GM13976 (cell line): ENCODE measurements around the gene JAZF1.
A peak's percentile ranks its signal among the peaks of the same experiment; 100 is the strongest.

Experiments
- DNase-seq: peaks from one replicate; pipeline ENCODE4 v3.0.0; 2012; ENCODE audit warnings: low spot score
- CTCF ChIP-seq: IDR thresholded peaks from 2 replicates; pipeline ENCODE4 v1.5.1; 2012; ENCODE audit warnings: borderline replicate concordance, mild to moderate bottlenecking; ENCODE audit not compliant: insufficient read depth; ENCODE audit errors: extremely low read depth, missing control alignments, control extremely low read depth
- in situ Hi-C: fragments of 300-500 bp; cut with MboI; formaldehyde crosslinking; loops from one replicate; pipeline ENCODE4 v1.12.0; 2022; ENCODE audit warnings: low sequenced_read_pairs, mixed read lengths, inconsistent platforms; ENCODE audit not compliant: unreplicated experiment

JAZF1 gene

GRCh38 chr7:28078036-28078901, 102.3 kb downstream of the JAZF1 start:
- in situ Hi-C loops: no loop called here
- DNase-seq: peak; percentile 49
- TF ChIP-seq CTCF: peak; percentile 98

DNA sequence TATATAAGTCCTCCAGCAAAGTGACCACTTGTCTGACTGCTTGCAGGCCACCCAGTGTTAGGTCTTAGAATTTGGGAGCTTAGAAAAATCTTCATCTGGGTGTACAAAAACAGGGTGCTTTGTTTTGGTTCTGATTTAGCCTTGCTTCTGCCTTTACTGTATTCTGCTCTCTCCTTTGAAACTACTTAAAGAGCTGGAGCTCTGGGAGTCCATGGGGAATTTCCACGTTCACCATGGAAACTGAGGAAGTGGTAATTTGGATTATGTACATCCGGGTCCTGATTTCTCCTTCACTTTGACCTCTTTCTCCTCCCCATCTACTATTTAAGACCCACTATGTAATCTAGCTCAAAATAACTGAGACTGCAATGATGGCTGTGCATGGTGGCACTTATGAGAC, 103.0 kb downstream of the JAZF1 start:
- TF ChIP-seq CTCF: no peak
- no peak for DNase-seq
- in situ Hi-C loops: no loop called here

DNA sequence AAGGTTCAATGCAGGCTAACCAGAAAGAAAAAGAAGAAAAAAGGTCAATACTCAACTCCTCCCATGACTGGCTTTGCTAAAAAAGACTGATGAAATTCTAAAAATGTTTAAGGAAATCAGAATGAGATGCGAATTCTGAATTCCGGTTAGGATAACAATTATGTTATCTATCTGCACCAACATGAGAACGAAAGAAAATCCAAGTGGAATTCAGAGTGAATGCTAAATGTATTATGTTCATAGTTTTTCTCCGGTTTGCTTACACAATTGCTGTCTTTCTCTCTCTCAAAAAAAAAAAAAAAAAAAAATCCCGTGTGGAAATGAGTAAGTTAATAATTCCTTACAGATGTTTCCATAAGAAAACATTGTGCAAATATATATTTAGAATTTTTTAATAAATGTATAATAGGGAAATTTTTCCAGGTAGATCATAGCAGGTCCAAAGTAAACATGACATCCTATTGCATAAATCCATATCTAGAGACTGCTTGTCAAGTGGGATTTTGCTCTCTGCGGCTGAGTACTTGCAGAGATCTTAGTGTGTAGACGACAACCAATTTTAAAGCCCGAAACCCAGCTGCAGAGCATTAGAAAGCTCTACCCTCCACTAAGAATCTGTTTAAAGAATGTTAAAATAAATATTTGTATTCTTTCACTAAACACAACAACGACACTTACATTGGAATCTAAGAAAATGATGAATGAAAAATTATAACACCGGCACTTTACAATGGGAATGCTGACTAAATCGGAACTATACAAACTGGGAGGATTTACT, 104.0 kb downstream of the JAZF1 start:
- in situ Hi-C loops: no loop called here
- no peak for DNase-seq
- no peak for TF ChIP-seq CTCF

GRCh38 chr7:28075674-28076358, 104.8 kb downstream of the JAZF1 start:
- TF ChIP-seq CTCF: no peak
- DNase-seq: no peak

GRCh38 chr7:28072876-28073514, 107.6 kb downstream of the JAZF1 start:
- DNase-seq: no peak
- TF ChIP-seq CTCF: no peak
- in situ Hi-C loops: no loop called here

More at GRCh38 chr7:28075674-28076358, 104.8 kb downstream of the JAZF1 start:
- in situ Hi-C loops: no loop called here

DNA sequence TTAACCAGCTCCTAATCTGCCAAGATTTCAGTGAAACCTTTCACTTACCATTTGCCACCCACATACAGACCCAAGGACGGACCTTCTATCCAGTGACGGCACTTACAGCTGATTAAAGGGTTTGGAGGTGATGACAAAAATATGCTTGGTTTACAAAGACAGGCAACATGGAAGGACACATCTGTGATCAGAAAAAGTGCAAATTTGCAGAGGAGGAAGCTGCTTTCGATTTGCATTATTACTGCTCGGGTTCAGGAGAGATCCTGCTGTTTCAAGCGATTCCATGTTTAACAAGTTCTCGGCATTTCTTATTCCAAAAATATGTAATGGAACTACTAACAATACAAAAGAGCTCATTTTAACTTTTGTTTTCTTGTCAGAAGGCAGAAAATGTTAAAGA, 109.0 kb downstream of the JAZF1 start:
- no peak for TF ChIP-seq CTCF
- in situ Hi-C loops: no loop called here
- DNase-seq: no peak
